ENCODE data around the gene LONRF3. TPM values are rescaled to one million over a fixed set of nuclear protein-coding genes. Genes with fewer than 3 reads are reported as not detected.

Gene LONRF3
- total and polyA plus RNA-seq, 2 of the 13 experiments (the other 11 are each of a cell fraction or from before 2014, with no cell fraction given): 4.8 to 11.6 TPM

Other genes starting within 250 kb of the LONRF3 start
- 31.3 and 56.6 TPM in 2 replicates for gene IL13RA1, start 247.0 kb upstream of the LONRF3 start, total RNA-seq (2016; rRNA removed; fragmentation: Illumina TruSeq; extraction: Trizol)
- 51.4 and 73.5 TPM in 2 replicates for gene IL13RA1, start 247.0 kb upstream of the LONRF3 start, polyA plus RNA-seq (2011; rRNA removed)
- gene ZCCHC12, start 150.8 kb upstream of the LONRF3 start, total RNA-seq (2016; rRNA removed; fragmentation: Illumina TruSeq; extraction: Trizol): 0.14 and 0.20 TPM in 2 replicates
- 0.05 and 0.09 TPM in 2 replicates for gene ZCCHC12, start 150.8 kb upstream of the LONRF3 start, polyA plus RNA-seq (2011; rRNA removed)
- gene CT47C1, start 98.4 kb downstream of the LONRF3 start, total RNA-seq (2016; rRNA removed; fragmentation: Illumina TruSeq; extraction: Trizol): not detected in 2 replicates
- gene CT47C1, start 98.4 kb downstream of the LONRF3 start, polyA plus RNA-seq (2011; rRNA removed): not detected in 2 replicates
- gene KIAA1210, start 153.2 kb downstream of the LONRF3 start, total RNA-seq (2016; rRNA removed; fragmentation: Illumina TruSeq; extraction: Trizol): not detected in 2 replicates
- not detected in 2 replicates for gene KIAA1210, start 153.2 kb downstream of the LONRF3 start, polyA plus RNA-seq (2011; rRNA removed)

Data from HepG2 (cell line).